GM19438 (cell line): Measurements from ENCODE around the gene KNL1.
"Not testable (repeated sequence)": the region's sequence is repeated elsewhere in the genome, so short reads cannot be mapped to it uniquely, and the experiment has no call there.

Experiments used
- ATAC-seq: cut with Tn5 transposase; IDR thresholded peaks from one replicate; pipeline ENCODE4 v1.9.1; 2021; ENCODE audit warnings: low read depth; ENCODE audit not compliant: unreplicated experiment

The KNL1 gene

GRCh38 chr15:40593588-40594428, at the start of gene KNL1:
TSS of gene KNL1 (plus strand) at chr15:40594249. CDS start at chr15:40602932, 8,683 bp downstream.
- ATAC-seq = peak; percentile 64

- no peak for ATAC-seq
Observed at GRCh38 chr15:40545457-40545856, 48.6 kb upstream of the KNL1 start.

GRCh38 chr15:40548610-40549009, 45.4 kb upstream of the KNL1 start:
- ATAC-seq = no peak

GRCh38 chr15:40549894-40550293, 44.2 kb upstream of the KNL1 start:
- no peak for ATAC-seq

GRCh38 chr15:40550341-40551037, 43.6 kb upstream of the KNL1 start:
- peak; percentile 75 for ATAC-seq

GRCh38 chr15:40554161-40554525, 39.9 kb upstream of the KNL1 start:
- no peak for ATAC-seq

GRCh38 chr15:40555876-40556275, 38.2 kb upstream of the KNL1 start:
- ATAC-seq = no peak

- no peak for ATAC-seq
Observed at GRCh38 chr15:40558952-40559742, 34.9 kb upstream of the KNL1 start.

GRCh38 chr15:40562691-40563090, 31.4 kb upstream of the KNL1 start:
- no peak for ATAC-seq

GRCh38 chr15:40563426-40563825, 30.6 kb upstream of the KNL1 start:
- no peak for ATAC-seq

GRCh38 chr15:40564591-40565332, 29.3 kb upstream of the KNL1 start, which contains the start of gene CCDC32:
TSS of gene CCDC32 (minus strand) at chr15:40565042. CDS start at chr15:40563015, 2,027 bp downstream.
- ATAC-seq = peak; percentile 90

- no peak for ATAC-seq
Observed at GRCh38 chr15:40565333-40566238, 28.5 kb upstream of the KNL1 start.

GRCh38 chr15:40567111-40567510, 26.9 kb upstream of the KNL1 start:
- ATAC-seq = no peak

GRCh38 chr15:40569129-40569953, 24.7 kb upstream of the KNL1 start, which contains the start of gene RPUSD2:
TSS of gene RPUSD2 (plus strand) at chr15:40569299. CDS start at chr15:40569338, 39 bp downstream.
- peak; percentile 43 for ATAC-seq

- ATAC-seq = no peak
Observed at GRCh38 chr15:40575113-40575512, 18.9 kb upstream of the KNL1 start.

- not testable (repeated sequence) for ATAC-seq
Observed at GRCh38 chr15:40576914-40577313, 17.1 kb upstream of the KNL1 start.

GRCh38 chr15:40578892-40579291, 15.2 kb upstream of the KNL1 start:
- no peak for ATAC-seq

- ATAC-seq = not testable (repeated sequence)
Observed at GRCh38 chr15:40581796-40582195, 12.3 kb upstream of the KNL1 start.
